B cell (primary cell): ENCODE data around the gene DENND4C.
"Not testable (repeated sequence)": the region's sequence is repeated elsewhere in the genome, so short reads cannot be mapped to it uniquely, and the experiment has no call there.

Source experiments
- EZH2 ChIP-seq: IDR thresholded peaks from 2 replicates; pipeline ENCODE4 v1.6.1; 2012; ENCODE audit warnings: borderline replicate concordance, low read depth, mild to moderate bottlenecking, moderate library complexity, low read length; ENCODE audit not compliant: insufficient read depth, poor library complexity, severe bottlenecking
- TF ChIP-seq, protein P1 (sequence below): fragments of 200-600 bp; IDR thresholded peaks from one replicate; pipeline ENCODE4 v1.8.0; 2022; ENCODE audit warnings: antibody characterized with exemption, mild to moderate bottlenecking

DNA sequence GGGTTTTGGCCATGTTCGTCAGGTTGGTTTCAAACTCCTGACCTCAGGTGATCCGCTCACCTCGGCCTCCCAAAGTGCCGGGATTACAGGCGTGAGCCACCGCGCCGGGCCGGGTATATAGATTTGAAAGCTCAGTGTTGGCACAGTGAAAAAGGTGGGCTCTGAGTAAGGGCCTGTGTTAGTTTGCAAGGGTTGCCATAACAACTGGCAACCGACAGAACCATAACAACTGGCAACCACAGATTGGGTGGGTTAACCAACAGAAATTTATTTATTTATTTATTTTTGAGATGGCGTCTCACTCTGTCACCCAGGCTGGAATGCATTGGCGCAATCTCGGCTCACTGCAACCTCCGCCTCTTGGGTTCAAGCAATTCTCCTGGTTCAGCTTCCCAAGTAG lies 154.7 kb downstream of the DENND4C start:
- TF ChIP-seq, protein P1, sequence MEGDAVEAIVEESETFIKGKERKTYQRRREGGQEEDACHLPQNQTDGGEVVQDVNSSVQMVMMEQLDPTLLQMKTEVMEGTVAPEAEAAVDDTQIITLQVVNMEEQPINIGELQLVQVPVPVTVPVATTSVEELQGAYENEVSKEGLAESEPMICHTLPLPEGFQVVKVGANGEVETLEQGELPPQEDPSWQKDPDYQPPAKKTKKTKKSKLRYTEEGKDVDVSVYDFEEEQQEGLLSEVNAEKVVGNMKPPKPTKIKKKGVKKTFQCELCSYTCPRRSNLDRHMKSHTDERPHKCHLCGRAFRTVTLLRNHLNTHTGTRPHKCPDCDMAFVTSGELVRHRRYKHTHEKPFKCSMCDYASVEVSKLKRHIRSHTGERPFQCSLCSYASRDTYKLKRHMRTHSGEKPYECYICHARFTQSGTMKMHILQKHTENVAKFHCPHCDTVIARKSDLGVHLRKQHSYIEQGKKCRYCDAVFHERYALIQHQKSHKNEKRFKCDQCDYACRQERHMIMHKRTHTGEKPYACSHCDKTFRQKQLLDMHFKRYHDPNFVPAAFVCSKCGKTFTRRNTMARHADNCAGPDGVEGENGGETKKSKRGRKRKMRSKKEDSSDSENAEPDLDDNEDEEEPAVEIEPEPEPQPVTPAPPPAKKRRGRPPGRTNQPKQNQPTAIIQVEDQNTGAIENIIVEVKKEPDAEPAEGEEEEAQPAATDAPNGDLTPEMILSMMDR, result not testable (repeated sequence)
- not testable (repeated sequence) for TF ChIP-seq EZH2
